Duodenal mucosa (tissue), 2 donors: ENCODE measurements around the gene MEN1.
"Not testable (repeated sequence)": the region's sequence is repeated elsewhere in the genome, so short reads cannot be mapped to it uniquely, and the experiment has no call there.

Experiments used
- H3K27ac ChIP-seq: one replicate; pipeline ENCODE4 v1.7.0; 2013; ENCODE audit warnings: low read depth, low read length
- H3K27me3 ChIP-seq, 2 donors: one replicate each; pipeline ENCODE4 v1.7.0; 2013; ENCODE audit warnings: low read length in 2 of 2, control low read depth in 1 of 2; ENCODE audit not compliant: insufficient read depth in 2 of 2, control insufficient read depth in 1 of 2
- H3K36me3 ChIP-seq, 2 donors: one replicate each; pipeline ENCODE4 v1.7.0; 2013; ENCODE audit warnings: low read length in 2 of 2, control low read depth in 1 of 2; ENCODE audit not compliant: insufficient read depth in 2 of 2, control insufficient read depth in 1 of 2
- H3K4me1 ChIP-seq, 2 donors: one replicate each; pipeline ENCODE4 v1.7.0; 2013; ENCODE audit warnings: low read length in 2 of 2, control low read depth in 1 of 2; ENCODE audit not compliant: insufficient read depth in 2 of 2, control insufficient read depth in 1 of 2
- H3K4me3 ChIP-seq, 2 donors: one replicate each; pipeline ENCODE4 v1.7.0; 2013; ENCODE audit warnings: low read length in 2 of 2, low read depth in 1 of 2
- H3K9ac ChIP-seq, 2 donors: one replicate each; pipeline ENCODE4 v1.7.0; 2013; ENCODE audit warnings: low read length in 2 of 2, low read depth in 1 of 2
- H3K9me3 ChIP-seq, 2 donors: one replicate each; pipeline ENCODE4 v1.7.0; 2013; ENCODE audit warnings: low read length in 2 of 2, control low read depth in 1 of 2; ENCODE audit not compliant: control insufficient read depth in 1 of 2

The MEN1 gene

GRCh38 chr11:64853709-64854108 is 43.4 kb upstream of the MEN1 start:
- no peaks in the 10 kb centered on the region for H3K27me3 ChIP-seq
- no peak overlapping the region for H3K4me3 ChIP-seq
- no peak overlapping the region for H3K27ac ChIP-seq
- H3K9ac ChIP-seq = peak overlapping the region in 1 of 2 donors; percentile 18
- peaks cover 78 to 84% of the 10 kb centered on the region in 2 donors for H3K4me1 ChIP-seq
- no peaks in the 10 kb centered on the region for H3K9me3 ChIP-seq
- H3K36me3 ChIP-seq = peaks cover 20 to 35% of the 10 kb centered on the region in 2 donors

GRCh38 chr11:64852804-64853509 is 42.6 kb upstream of the MEN1 start:
- H3K27ac ChIP-seq = no peak overlapping the region
- H3K9me3 ChIP-seq = no peaks in the 10 kb centered on the region
- peak overlapping the region in 1 of 2 donors; percentile 18 for H3K9ac ChIP-seq
- H3K27me3 ChIP-seq = no peaks in the 10 kb centered on the region
- H3K4me3 ChIP-seq = no peak overlapping the region
- peaks cover 80 to 87% of the 10 kb centered on the region in 2 donors for H3K4me1 ChIP-seq
- H3K36me3 ChIP-seq = peaks cover 20 to 31% of the 10 kb centered on the region in 2 donors

- H3K9ac ChIP-seq = peak overlapping the region; percentile 8 to 15
Measured at GRCh38 chr11:64851831-64852351, 41.5 kb upstream of the MEN1 start.

GRCh38 chr11:64850979-64851567 is 40.7 kb upstream of the MEN1 start:
- Histone ChIP-seq H3K9ac (no peak overlapping the region), H3K9me3 (no peaks in the 10 kb centered on the region), H3K4me1 (peaks cover 73 to 79% of the 10 kb centered on the region in 2 donors), H3K27me3 (no peaks in the 10 kb centered on the region), H3K4me3 (no peak overlapping the region), H3K36me3 (peaks cover 17 to 20% of the 10 kb centered on the region in 2 donors), H3K27ac (peak overlapping the region; percentile 36)

More at GRCh38 chr11:64851831-64852351, 41.5 kb upstream of the MEN1 start:
- Histone ChIP-seq H3K9me3 (no peaks in the 10 kb centered on the region), H3K4me3 (peak overlapping the region in 1 of 2 donors; percentile 9), H3K4me1 (peaks cover 79 to 87% of the 10 kb centered on the region in 2 donors), H3K27me3 (no peaks in the 10 kb centered on the region), H3K36me3 (peaks cover 20 to 25% of the 10 kb centered on the region in 2 donors), H3K27ac (peak overlapping the region; percentile 10)

- Histone ChIP-seq H3K4me1 (peaks cover 66% of the 10 kb centered on the region in 2 donors), H3K36me3 (peaks cover 14 to 20% of the 10 kb centered on the region in 2 donors), H3K4me3 (no peak overlapping the region), H3K27me3 (no peaks in the 10 kb centered on the region), H3K9ac (no peak overlapping the region), H3K9me3 (no peaks in the 10 kb centered on the region), H3K27ac (no peak overlapping the region)
Measured at GRCh38 chr11:64849598-64850356, 39.4 kb upstream of the MEN1 start.

GRCh38 chr11:64848826-64849597 is 38.7 kb upstream of the MEN1 start:
- peak overlapping the region in 1 of 2 donors; percentile 20 for H3K9ac ChIP-seq
- H3K27me3 ChIP-seq = no peaks in the 10 kb centered on the region
- no peaks in the 10 kb centered on the region for H3K9me3 ChIP-seq
- peaks cover 58 to 60% of the 10 kb centered on the region in 2 donors for H3K4me1 ChIP-seq
- peaks cover 6 to 13% of the 10 kb centered on the region in 2 donors for H3K36me3 ChIP-seq
- H3K4me3 ChIP-seq = no peak overlapping the region
- peak overlapping the region; percentile 55 for H3K27ac ChIP-seq

GRCh38 chr11:64848214-64848825 is 38.0 kb upstream of the MEN1 start:
- Histone ChIP-seq H3K9ac (peak overlapping the region in 1 of 2 donors; percentile 20), H3K4me1 (peaks cover 51 to 59% of the 10 kb centered on the region in 2 donors), H3K36me3 (peaks cover 5 to 12% of the 10 kb centered on the region in 2 donors)

GRCh38 chr11:64846998-64847666 is 36.8 kb upstream of the MEN1 start:
- Histone ChIP-seq H3K4me1 (peaks cover 39 to 61% of the 10 kb centered on the region in 2 donors), H3K9ac (peak overlapping the region in 1 of 2 donors; percentile 72), H3K9me3 (no peaks in the 10 kb centered on the region)

More at GRCh38 chr11:64848214-64848825, 38.0 kb upstream of the MEN1 start:
- Histone ChIP-seq H3K27ac (peak overlapping the region; percentile 17), H3K27me3 (no peaks in the 10 kb centered on the region), H3K9me3 (no peaks in the 10 kb centered on the region), H3K4me3 (peak overlapping the region in 1 of 2 donors; percentile 23)

GRCh38 chr11:64845776-64846129 is 35.4 kb upstream of the MEN1 start:
- peaks cover 26 to 47% of the 10 kb centered on the region in 2 donors for H3K4me1 ChIP-seq
- not testable (repeated sequence) for H3K27me3 ChIP-seq, H3K9ac ChIP-seq, H3K4me3 ChIP-seq, H3K36me3 ChIP-seq, H3K27ac ChIP-seq, H3K9me3 ChIP-seq

More at GRCh38 chr11:64846998-64847666, 36.8 kb upstream of the MEN1 start:
- Histone ChIP-seq H3K27ac (no peak overlapping the region), H3K4me3 (peak overlapping the region in 1 of 2 donors; percentile 31), H3K27me3 (no peaks in the 10 kb centered on the region), H3K36me3 (peaks cover 3 to 4% of the 10 kb centered on the region in 2 donors)
